Esophagus squamous epithelium (tissue), 4 donors: ENCODE measurements around the gene WDR87.

ENCODE experiments used
- POLR2A ChIP-seq, 4 donors: fragments of 450-650 bp; IDR thresholded peaks; one replicate each; pipeline ENCODE4 v1.6.1; 2017; ENCODE audit warnings: antibody characterized with exemption in 4 of 4, mild to moderate bottlenecking in 4 of 4, moderate library complexity in 3 of 4
- TF ChIP-seq, protein P1 (sequence below), 6 experiments: fragments of 450-650 bp in 4 of 6; fragments of 200-600 bp in 2 of 6; sonication (generic) in 2 of 6; IDR thresholded peaks; one replicate each; pipeline ENCODE4 v1.5.1; 2016 to 2019; ENCODE audit warnings: antibody characterized with exemption in 6 of 6, mild to moderate bottlenecking in 4 of 6, moderate library complexity in 4 of 6

DNA sequence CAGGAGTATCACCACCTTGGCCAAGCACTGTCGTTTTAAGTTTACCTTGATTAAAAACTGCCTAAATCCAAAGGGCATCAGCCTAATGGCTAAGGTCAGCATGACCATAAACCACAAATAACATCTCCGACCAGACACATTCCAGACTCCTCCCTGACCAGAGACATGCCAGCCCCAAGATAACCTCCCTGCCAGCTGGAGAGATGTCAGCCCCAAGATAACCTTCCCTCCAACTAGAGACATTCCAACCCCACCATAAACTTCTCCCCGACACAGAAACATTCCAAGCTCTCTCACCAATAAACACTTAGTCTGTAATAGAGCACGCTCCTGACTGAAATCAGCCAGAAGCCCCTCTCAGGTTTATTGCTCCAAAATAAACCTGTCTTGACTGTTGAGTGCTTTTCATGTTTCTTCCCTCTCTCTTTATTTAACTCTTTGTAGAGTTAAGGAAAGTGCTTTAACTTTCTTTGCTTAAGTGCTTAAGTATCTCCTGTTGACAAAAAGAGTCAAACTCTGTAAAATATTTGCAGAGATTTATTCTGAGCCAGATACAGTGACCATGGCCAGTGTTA, 36.5 kb downstream of the WDR87 start:
- no peak for TF ChIP-seq POLR2A (IDR thresholded peaks at IDR 0.05)
- TF ChIP-seq, protein P1, sequence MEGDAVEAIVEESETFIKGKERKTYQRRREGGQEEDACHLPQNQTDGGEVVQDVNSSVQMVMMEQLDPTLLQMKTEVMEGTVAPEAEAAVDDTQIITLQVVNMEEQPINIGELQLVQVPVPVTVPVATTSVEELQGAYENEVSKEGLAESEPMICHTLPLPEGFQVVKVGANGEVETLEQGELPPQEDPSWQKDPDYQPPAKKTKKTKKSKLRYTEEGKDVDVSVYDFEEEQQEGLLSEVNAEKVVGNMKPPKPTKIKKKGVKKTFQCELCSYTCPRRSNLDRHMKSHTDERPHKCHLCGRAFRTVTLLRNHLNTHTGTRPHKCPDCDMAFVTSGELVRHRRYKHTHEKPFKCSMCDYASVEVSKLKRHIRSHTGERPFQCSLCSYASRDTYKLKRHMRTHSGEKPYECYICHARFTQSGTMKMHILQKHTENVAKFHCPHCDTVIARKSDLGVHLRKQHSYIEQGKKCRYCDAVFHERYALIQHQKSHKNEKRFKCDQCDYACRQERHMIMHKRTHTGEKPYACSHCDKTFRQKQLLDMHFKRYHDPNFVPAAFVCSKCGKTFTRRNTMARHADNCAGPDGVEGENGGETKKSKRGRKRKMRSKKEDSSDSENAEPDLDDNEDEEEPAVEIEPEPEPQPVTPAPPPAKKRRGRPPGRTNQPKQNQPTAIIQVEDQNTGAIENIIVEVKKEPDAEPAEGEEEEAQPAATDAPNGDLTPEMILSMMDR (IDR thresholded peaks at IDR 0.05): no peak
